Trophoblast cell (in vitro differentiated cells and primary cell): ENCODE data around the gene TMTC3.

Source experiments
- DNase-seq, 2 donors: peaks; one replicate each; pipeline ENCODE4 v3.0.0-alpha.2; 2016
- H2AFZ ChIP-seq: 2 replicates; pipeline ENCODE4 v1.6.1; 2013; ENCODE audit warnings: low read length, moderate library complexity, mild to moderate bottlenecking; ENCODE audit not compliant: insufficient read depth, poor library complexity
- H2AK5ac ChIP-seq: 2 replicates; pipeline ENCODE4 v1.6.1; 2013; ENCODE audit warnings: mild to moderate bottlenecking, low read length
- H2BK120ac ChIP-seq: 2 replicates; pipeline ENCODE4 v1.6.1; 2013; ENCODE audit warnings: low read length, mild to moderate bottlenecking, moderate library complexity; ENCODE audit not compliant: insufficient read depth, poor library complexity
- H2BK12ac ChIP-seq: 2 replicates; pipeline ENCODE4 v1.6.1; 2013; ENCODE audit warnings: mild to moderate bottlenecking, low read length, moderate library complexity
- H2BK5ac ChIP-seq: 2 replicates; pipeline ENCODE4 v1.6.1; 2013; ENCODE audit warnings: low read length, low read depth, moderate library complexity, mild to moderate bottlenecking; ENCODE audit not compliant: poor library complexity
- H3K14ac ChIP-seq: 2 replicates; pipeline ENCODE4 v1.6.1; 2013; ENCODE audit warnings: mild to moderate bottlenecking, low read length
- H3K18ac ChIP-seq: 2 replicates; pipeline ENCODE4 v1.6.1; 2013; ENCODE audit warnings: mild to moderate bottlenecking, low read length
- H3K23ac ChIP-seq: 2 replicates; pipeline ENCODE4 v1.6.1; 2013; ENCODE audit warnings: low read length
- H3K27ac ChIP-seq: 2 replicates; pipeline ENCODE4 v1.5.1; 2013; ENCODE audit warnings: low read depth, mild to moderate bottlenecking, inconsistent platforms, low read length, moderate library complexity
- H3K27me3 ChIP-seq: 2 replicates; pipeline ENCODE4 v1.6.1; 2013; ENCODE audit warnings: inconsistent platforms, mild to moderate bottlenecking, low read length, moderate library complexity; ENCODE audit not compliant: insufficient read depth
- H3K36me3 ChIP-seq, 2 experiments: 1 replicate in 1 of 2; 2 replicates in 1 of 2; pipeline ENCODE4 v1.6.1; 2013; ENCODE audit warnings: low read length in 2 of 2, mild to moderate bottlenecking in 2 of 2, moderate library complexity in 1 of 2; ENCODE audit not compliant: insufficient read depth in 2 of 2, control insufficient read depth in 1 of 2
- H3K4ac ChIP-seq: 2 replicates; pipeline ENCODE4 v1.6.1; 2013; ENCODE audit warnings: low read depth, mild to moderate bottlenecking, low read length, moderate library complexity
- H3K4me1 ChIP-seq, 2 experiments: 1 replicate in 1 of 2; 2 replicates in 1 of 2; pipeline ENCODE4 v1.6.1; 2013; ENCODE audit warnings: low read length in 2 of 2, mild to moderate bottlenecking in 2 of 2, moderate library complexity in 1 of 2; ENCODE audit not compliant: insufficient read depth in 2 of 2, control insufficient read depth in 1 of 2
- H3K4me2 ChIP-seq: 2 replicates; pipeline ENCODE4 v1.6.1; 2013; ENCODE audit warnings: inconsistent platforms, mild to moderate bottlenecking, low read length, moderate library complexity
- H3K4me3 ChIP-seq: 2 replicates; pipeline ENCODE4 v1.5.1; 2013; ENCODE audit warnings: mild to moderate bottlenecking, low read depth, low read length, inconsistent platforms
- H3K79me1 ChIP-seq: one replicate; pipeline ENCODE4 v1.6.1; 2013; ENCODE audit warnings: low read length
- H3K79me2 ChIP-seq: 2 replicates; pipeline ENCODE4 v1.6.1; 2013; ENCODE audit warnings: low read length, mild to moderate bottlenecking; ENCODE audit not compliant: control insufficient read depth, insufficient read depth, poor library complexity
- H3K9ac ChIP-seq: 2 replicates; pipeline ENCODE4 v1.6.1; 2013; ENCODE audit warnings: mild to moderate bottlenecking, low read length
- H3K9me3 ChIP-seq: 2 replicates; pipeline ENCODE4 v1.6.1; 2013; ENCODE audit warnings: low read depth, mild to moderate bottlenecking, control low read depth, inconsistent platforms, low read length; ENCODE audit not compliant: insufficient read depth
- H4K12ac ChIP-seq: 2 replicates; pipeline ENCODE4 v1.6.1; 2013; ENCODE audit warnings: low read depth, mild to moderate bottlenecking, low read length, moderate library complexity
- H4K8ac ChIP-seq: 2 replicates; pipeline ENCODE4 v1.6.1; 2013; ENCODE audit warnings: low read depth, mild to moderate bottlenecking, low read length, moderate library complexity
- H4K91ac ChIP-seq: one replicate; pipeline ENCODE4 v1.6.1; 2013; ENCODE audit warnings: low read depth, mild to moderate bottlenecking, low read length, moderate library complexity
- WGBS: extraction: QIAGEN DNeasy Blood & Tissue Kit; methylation state at CpG from one replicate; pipeline ENCODE4 v1.1.7; 2013; ENCODE audit warnings: missing lambda C conversion rate; ENCODE audit not compliant: insufficient read length, insufficient coverage; ENCODE audit errors: extremely low coverage; 5-methylcytosine and 5-hydroxymethylcytosine counted together

Gene TMTC3

DNA sequence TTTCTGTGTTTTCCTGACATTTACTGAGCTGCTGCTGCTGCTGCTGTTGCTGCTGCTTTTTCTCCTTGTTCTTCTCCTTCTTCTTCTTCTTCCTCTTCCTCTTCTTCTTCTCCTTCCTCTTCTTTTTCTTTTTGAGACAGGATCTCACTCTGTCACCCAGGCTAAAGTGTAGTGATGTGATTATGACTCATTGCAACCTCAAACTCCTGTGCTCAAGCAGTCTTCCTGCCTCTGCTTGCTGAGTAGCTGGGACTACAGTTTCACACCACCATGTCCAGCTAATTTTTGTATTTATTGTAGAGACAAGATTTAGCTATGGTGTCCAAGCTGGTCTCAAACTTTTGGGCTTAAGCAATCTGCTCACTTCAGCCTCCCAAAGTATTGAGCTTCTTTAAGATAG lies 95.8 kb downstream of the TMTC3 start:
- no peak overlapping the region for H3K18ac ChIP-seq
- H2AK5ac ChIP-seq: no peak overlapping the region
- no peak overlapping the region for H3K23ac ChIP-seq
- H3K9ac ChIP-seq: no peak overlapping the region
- no peak overlapping the region for H2BK12ac ChIP-seq
- no peak overlapping the region for H3K27ac ChIP-seq
- no peaks in the 10 kb centered on the region for H3K79me2 ChIP-seq
- no peak overlapping the region for H3K4me3 ChIP-seq
- no peak overlapping the region for H3K4ac ChIP-seq
- no peaks in the 10 kb centered on the region for H3K79me1 ChIP-seq
- no peaks in the 10 kb centered on the region for H3K36me3 ChIP-seq
- no peak overlapping the region for H4K12ac ChIP-seq
- no peak for DNase-seq
- H3K4me1 ChIP-seq: no peaks in the 10 kb centered on the region
- no peak overlapping the region for H3K14ac ChIP-seq
- no peak overlapping the region for H2BK5ac ChIP-seq
- H2BK120ac ChIP-seq: no peak overlapping the region
- no peak overlapping the region for H4K8ac ChIP-seq
- no peak overlapping the region for H2AFZ ChIP-seq
- no peaks in the 10 kb centered on the region for H3K9me3 ChIP-seq
- no peaks in the 10 kb centered on the region for H3K27me3 ChIP-seq
- no peak overlapping the region for H3K4me2 ChIP-seq
- no peak overlapping the region for H4K91ac ChIP-seq

DNA sequence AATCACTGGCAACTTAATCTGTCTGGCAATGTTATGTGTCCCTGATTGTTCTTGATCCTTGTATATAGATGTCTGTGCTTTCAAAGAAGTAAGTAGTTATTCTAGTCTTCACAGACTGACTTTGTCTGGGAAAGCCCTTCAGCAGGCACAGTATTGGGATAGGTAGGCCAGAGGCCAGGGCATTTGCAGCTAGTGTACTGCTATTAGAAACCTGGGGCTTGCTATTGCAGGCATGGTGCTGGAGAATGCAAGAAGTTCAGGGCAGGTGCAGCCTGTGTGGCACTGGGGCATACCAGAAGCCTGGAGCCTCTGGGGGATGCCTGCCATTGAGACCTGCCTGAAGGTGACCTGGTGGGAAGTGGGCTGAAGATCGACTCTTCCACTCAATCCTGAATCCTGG lies 96.3 kb downstream of the TMTC3 start:
- WGBS: no CpG with 5 or more reads among the region's 1 CpG
- no peak for DNase-seq
- no peak overlapping the region for H2BK120ac ChIP-seq

DNA sequence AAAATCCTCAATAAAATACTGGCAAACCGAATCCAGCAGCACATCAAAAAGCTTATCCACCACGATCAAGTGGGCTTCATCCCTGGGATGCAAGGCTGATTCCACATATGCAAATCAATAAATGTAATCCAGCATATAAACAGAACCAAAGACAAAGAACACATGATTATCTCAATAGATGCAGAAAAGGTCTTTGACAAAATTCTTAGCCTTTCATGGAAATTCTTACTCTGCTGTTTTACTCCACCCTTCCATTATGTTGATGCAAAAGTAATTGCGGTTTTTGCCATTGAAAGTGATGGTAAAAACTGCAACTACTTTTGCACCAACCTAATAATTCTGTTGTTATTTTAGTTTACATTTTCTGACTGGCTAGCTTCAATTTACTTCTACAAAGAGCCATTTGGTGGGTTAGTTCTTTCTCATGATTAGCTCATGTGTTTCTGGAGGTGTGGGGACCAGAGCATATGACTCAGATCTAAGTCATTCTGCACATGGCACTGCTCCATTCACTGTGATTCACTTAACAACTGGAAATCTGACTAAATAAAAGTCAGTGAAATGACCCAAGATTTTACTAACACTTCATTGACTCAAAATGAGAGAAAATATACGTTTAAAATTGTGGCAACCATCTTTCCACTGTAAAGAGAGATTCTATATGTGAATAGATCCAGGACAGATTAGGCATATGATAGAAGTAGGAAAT lies 99.9 kb downstream of the TMTC3 start:
- no peak overlapping the region for H2BK120ac ChIP-seq

More for the DNA sequence above, 96.3 kb downstream of the TMTC3 start:
- Histone ChIP-seq H3K36me3 (no peaks in the 10 kb centered on the region), H3K79me1 (no peaks in the 10 kb centered on the region), H3K4ac (no peak overlapping the region), H2BK5ac (no peak overlapping the region), H3K4me3 (no peak overlapping the region), H3K27ac (no peak overlapping the region), H2AFZ (no peak overlapping the region), H3K23ac (no peak overlapping the region), H3K79me2 (no peaks in the 10 kb centered on the region), H3K18ac (no peak overlapping the region), H3K27me3 (no peaks in the 10 kb centered on the region), H4K12ac (no peak overlapping the region), H2BK12ac (no peak overlapping the region), H3K4me1 (no peaks in the 10 kb centered on the region), H3K4me2 (no peak overlapping the region), H3K14ac (no peak overlapping the region), H3K9me3 (no peaks in the 10 kb centered on the region), H3K9ac (no peak overlapping the region), H4K8ac (no peak overlapping the region), H4K91ac (no peak overlapping the region), H2AK5ac (no peak overlapping the region)

DNA sequence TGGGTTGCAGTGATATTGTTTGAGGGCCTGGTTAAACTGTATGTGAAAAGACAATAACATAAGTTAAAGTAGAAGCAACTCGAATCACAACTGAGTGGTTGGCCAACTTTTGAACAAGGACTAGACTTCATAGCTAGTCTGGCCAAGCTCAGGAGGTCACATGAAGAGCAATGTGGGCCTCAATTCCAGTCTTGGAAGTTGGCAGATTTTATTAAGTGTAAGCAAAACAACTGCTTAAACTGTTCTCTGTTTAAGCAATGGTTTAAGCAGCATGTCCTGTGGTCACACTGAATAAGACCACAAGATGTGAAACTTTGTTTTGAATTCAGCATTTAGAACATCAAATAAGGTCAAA lies 100.4 kb downstream of the TMTC3 start:
- Histone ChIP-seq H2BK5ac (no peak overlapping the region), H3K9me3 (no peaks in the 10 kb centered on the region), H3K18ac (no peak overlapping the region), H3K14ac (no peak overlapping the region), H3K4me3 (no peak overlapping the region), H3K27ac (no peak overlapping the region), H2AFZ (no peak overlapping the region), H3K4me1 (no peaks in the 10 kb centered on the region), H3K23ac (no peak overlapping the region), H3K79me2 (no peaks in the 10 kb centered on the region), H2BK12ac (no peak overlapping the region), H3K27me3 (no peaks in the 10 kb centered on the region), H4K12ac (no peak overlapping the region), H3K9ac (no peak overlapping the region), H3K36me3 (no peaks in the 10 kb centered on the region), H4K91ac (no peak overlapping the region), H3K79me1 (peaks cover 2% of the 10 kb centered on the region), H3K4me2 (no peak overlapping the region), H2AK5ac (peak overlapping the region; percentile 74), H2BK120ac (no peak overlapping the region), H3K4ac (no peak overlapping the region), H4K8ac (no peak overlapping the region)
- DNase-seq: no peak
- no CpG with 5 or more reads among the region's 1 CpG for WGBS

More for the DNA sequence above, 99.9 kb downstream of the TMTC3 start:
- Histone ChIP-seq H3K4me2 (no peak overlapping the region), H4K91ac (no peak overlapping the region), H2BK5ac (no peak overlapping the region), H2AFZ (no peak overlapping the region), H4K8ac (no peak overlapping the region), H3K27ac (no peak overlapping the region), H3K9me3 (no peaks in the 10 kb centered on the region), H2BK12ac (no peak overlapping the region), H3K4me3 (no peak overlapping the region), H3K79me1 (peaks cover 2% of the 10 kb centered on the region), H4K12ac (no peak overlapping the region), H3K79me2 (no peaks in the 10 kb centered on the region), H3K9ac (no peak overlapping the region), H3K23ac (no peak overlapping the region), H3K14ac (no peak overlapping the region), H3K4me1 (no peaks in the 10 kb centered on the region), H3K27me3 (no peaks in the 10 kb centered on the region), H3K36me3 (no peaks in the 10 kb centered on the region), H3K4ac (no peak overlapping the region), H2AK5ac (no peak overlapping the region), H3K18ac (no peak overlapping the region)
- no peak for DNase-seq
- WGBS: no CpG with 5 or more reads among the region's 4 CpGs
